HL-60 (cell line): ENCODE measurements around the gene DPF3.

ENCODE experiments used
- CTCF ChIP-seq: IDR thresholded peaks from one replicate; pipeline ENCODE4 v1.5.1; 2011; ENCODE audit warnings: low read length, control low read depth, inconsistent platforms; ENCODE audit not compliant: insufficient read depth
- POLR2AphosphoS5 ChIP-seq: IDR thresholded peaks from 2 replicates; pipeline ENCODE4 v1.6.1; 2012; ENCODE audit warnings: low read depth
- REST ChIP-seq: IDR thresholded peaks from 2 replicates; pipeline ENCODE4 v1.6.1; 2012; ENCODE audit warnings: low read depth; ENCODE audit not compliant: insufficient replicate concordance
- SPI1 ChIP-seq: IDR thresholded peaks from 2 replicates; pipeline ENCODE4 v1.6.1; 2012; ENCODE audit warnings: low read depth, mild to moderate bottlenecking, borderline replicate concordance

DNA sequence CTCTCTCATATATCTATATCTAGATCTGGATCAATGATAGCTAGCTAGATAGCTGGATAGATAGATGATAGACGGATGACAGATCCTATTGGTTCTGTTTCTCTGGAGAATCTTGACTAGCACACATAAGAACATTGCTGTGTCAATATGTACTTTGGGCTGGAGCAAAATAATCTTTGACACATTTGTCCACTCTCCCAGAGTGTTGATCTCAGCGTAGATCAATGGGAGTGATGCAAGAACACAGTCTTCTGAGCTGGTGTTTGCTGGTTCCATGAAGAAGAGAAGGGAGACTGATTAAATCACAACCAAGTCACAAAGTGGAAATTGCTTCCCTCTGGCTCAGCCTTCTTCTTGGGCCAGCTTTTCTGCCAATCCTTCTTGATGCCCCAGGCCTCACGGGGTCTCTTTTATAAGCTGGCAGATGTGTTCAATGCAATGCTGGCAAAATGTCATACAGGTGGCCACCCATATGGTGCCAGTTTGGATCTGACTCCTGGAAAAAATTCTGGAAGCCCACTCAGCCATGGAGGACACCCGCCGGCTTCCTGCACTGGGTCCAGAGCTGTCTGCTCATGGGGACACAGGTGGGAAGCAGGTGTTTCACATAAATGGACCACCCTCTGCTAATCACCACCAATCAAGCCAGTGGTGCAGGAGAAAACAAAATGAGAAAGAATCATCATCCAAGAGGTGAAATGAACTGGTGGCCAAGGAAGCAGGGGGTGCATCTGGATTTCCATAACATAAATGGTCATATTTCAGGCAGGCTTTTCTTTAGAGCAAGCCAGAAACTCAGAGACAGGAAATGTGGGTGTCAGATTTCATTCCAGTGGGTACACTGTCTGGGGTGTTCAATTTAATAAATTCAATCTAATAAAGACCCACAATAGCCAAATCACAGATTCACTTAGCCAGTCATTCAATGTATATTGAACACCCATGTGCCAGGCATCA, 310.3 kb downstream of the DPF3 start:
- no peak for TF ChIP-seq CTCF
- TF ChIP-seq POLR2AphosphoS5 = no peak
- no peak for TF ChIP-seq REST
- TF ChIP-seq SPI1 = no peak
